T-helper 1 cell (primary cell): ENCODE results near the gene SRPK1.
A peak's percentile ranks its signal among the peaks of the same experiment; 100 is the strongest.

Experiments
- DNase-seq, 5 donors: peaks; one replicate each; pipeline ENCODE4 v3.0.0-alpha.2; 2012 to 2020

The SRPK1 gene

DNA sequence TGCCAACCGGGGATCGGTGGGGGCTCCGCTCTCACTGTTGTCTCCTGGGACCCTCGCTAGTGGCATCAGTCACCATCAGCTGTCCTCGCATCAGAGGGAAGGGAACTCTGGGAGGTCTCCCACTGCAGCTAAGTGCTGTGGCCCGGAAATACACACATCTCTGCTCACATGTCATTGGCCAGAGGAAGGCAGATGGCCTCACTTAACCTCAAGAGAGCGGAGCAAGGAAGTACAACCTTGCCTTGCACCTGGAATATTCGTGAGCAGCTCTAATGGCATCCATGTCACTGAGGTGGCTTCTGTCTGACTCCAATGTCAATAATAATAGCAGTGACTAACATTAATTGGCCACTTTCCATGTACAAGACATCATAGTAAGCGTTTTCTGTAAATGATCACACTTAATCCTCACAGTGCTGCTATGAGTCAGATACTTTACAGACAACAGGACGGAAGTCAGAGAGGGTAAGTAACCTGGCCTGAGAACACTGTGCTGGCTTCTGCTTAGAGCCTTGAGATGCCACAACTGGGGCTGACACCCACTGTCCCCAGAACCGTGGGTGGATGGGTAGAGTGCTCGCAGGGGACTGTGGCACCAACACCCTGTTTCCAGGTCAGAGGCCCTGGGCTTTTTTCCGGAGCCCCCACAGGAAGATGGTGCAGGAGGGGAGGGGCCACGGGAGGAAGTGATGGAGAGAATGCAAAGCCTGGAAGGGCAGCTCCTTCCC is 109.8 kb downstream of the SRPK1 start:
- peak in 1 of 5 donors; percentile 23 for DNase-seq

DNA sequence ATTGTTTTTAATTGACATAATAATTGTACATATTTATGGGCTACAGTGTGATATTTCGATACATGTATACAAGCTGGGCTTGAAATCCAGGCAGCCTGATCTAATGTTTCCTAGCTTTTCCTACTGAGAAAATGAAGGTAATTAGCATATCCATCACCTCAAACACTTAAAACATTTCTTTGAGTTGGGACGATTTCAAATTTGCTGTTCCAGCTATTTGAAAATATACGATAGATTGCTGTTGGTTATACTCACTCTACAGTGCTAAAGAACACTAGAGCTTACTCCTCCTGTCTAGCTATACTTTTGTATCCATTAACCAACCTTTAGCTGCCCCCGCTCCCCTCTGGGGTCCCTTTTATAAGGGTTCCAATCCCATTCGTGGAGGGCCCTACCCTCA is 111.1 kb downstream of the SRPK1 start:
- no peak for DNase-seq

DNA sequence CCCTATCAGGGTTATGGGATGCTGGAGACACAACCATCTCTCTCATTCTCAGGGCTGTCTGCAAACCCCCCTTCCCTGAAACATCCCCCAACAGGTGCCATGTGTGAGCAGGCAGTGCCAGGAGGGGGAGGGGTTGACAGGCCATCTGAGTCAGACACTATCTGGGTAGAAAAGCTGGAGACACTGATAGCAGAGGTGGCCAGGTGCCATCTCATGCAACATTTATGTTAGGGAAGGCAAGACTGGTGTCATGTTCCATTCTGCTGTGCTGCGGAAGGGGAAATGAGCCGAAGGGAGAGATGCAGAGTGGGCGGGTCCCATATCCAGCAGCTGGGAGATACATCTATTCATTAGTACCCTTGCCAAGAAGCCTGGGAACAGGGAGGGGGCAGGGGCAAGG is 112.2 kb downstream of the SRPK1 start:
- DNase-seq: no peak

DNA sequence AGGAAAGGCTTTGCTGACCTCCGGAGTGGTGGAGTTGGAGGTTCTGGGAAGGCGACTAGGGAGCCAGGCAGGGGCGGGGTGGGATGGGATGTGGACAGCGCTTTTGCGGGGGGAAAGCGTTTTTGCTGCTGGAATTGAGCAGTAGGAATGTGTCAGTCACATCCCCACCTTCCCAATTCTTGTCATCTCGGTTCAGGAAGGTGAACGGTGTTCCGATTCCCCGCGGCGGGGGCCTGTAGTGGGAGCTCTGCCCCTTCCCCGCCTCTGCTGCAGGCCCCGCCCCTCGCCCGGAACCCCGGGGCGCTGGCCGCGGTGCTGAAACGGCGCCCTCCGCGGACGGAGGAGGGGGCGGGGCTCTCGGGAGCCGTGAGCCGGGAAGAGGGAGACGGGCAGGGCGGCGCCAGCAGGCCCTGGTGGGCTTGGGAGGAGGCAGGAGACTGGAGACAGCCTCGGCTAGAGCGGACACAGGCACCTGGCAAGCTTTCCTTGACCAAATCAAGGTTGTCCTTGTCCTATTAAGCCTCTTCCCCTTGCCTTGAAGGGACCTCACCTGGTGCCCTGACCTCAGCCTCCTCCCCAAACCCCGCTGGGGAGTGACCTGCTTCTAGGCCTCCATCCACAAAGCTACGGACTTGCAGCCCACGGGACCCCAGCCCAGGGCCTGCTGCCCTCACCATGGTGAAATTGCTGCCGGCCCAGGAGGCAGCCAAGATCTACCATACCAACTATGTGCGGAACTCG is 115.7 kb downstream of the SRPK1 start, which contains the start of gene LHFPL5:
TSS of gene LHFPL5 (plus strand) at position 357 of the 741 bp plus-strand sequence. CDS start at position 676, 319 bp downstream.
- DNase-seq: peak in 3 of 5 donors; percentile 31 to 36 (median 35)

DNA sequence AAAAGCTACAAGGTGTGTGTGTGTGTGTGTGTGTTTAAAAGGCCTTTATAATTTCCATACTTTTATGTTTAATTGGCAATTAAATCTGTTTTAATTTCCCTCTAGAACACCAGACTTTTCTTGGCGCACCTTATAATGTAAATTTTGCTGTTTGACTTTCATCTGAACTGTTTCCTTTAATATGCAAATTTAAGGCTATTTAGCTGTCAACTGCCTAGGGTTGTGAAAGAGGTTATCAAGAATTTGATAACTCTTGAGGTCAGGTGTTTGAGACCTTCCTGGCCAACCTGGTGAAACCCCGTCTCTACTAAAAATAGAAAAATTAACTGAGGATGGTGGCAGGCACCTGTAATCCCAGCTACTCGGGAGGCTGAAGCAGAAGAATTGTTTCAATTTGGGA is 119.8 kb downstream of the SRPK1 start:
- no peak for DNase-seq

DNA sequence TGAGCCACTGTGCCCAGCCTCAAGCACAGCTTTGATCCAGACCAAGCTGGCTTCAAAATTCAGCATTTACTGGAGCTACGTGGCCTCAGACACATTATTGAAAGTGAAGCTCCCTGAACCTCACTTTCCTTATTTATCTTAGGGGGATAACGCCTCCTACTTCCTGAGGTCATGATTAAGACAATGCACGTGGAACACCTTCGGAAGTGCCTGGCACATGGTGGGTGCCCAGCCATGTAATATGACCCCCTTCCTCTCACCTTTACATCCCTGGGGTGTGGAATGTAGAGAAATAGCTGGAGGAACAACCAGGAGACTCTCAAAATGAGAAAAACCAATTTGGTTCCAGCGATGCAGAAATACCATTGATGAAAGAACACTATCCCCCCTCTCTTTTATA is 122.2 kb downstream of the SRPK1 start:
- DNase-seq: no peak

DNA sequence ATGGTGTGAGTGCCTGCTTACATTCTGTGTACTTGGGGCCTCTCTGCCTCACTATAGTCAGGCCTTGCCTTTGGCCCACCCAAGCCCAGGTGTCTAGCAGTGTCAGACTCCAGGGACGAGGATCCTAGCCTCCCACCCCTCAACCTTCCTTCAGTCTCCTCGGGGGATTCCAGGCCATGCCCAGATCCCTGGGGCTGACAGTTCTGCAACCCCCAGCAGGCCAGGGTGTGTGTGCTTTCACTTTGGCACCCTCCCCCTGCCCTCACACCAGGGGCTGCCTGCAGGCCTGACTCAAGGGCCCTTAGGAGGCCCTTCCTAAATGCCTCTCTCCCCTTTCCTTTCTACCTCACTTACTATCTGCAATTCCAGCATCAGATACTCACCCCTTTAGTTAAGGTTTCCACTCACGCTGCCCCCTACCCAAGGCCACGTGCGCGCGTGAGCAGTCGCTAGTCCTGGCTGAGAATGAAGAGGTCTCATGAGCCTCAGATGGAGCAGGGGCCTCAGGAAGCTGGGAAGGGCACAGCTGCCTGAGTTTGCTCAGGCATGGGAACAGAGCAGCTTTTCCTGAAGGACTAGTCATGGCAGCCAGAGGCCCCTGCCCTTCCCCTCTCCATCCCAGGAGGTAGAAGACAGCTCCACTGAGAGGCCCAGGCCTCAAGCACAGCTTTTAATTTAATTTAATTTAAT is 122.9 kb downstream of the SRPK1 start:
- no peak for DNase-seq

DNA sequence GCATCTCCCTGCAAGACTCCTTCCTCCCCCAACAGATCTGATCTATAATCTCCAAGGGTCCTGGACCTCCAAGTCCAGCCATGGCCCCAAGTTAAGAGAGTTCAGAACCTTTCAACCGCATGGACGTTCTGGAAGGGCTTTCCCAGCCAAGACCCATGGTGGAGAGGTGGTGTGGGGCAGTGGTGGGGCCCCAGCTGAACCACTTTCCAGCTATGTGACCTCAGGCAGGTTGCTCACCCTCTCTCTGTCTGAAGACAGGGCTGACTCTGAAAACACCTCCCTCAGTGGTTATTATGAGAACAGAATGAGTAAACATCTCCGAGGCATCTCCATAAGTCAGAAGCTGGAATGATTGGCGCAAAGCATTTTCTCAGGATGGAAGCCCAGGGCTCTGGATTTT is 124.7 kb downstream of the SRPK1 start:
- DNase-seq: no peak

DNA sequence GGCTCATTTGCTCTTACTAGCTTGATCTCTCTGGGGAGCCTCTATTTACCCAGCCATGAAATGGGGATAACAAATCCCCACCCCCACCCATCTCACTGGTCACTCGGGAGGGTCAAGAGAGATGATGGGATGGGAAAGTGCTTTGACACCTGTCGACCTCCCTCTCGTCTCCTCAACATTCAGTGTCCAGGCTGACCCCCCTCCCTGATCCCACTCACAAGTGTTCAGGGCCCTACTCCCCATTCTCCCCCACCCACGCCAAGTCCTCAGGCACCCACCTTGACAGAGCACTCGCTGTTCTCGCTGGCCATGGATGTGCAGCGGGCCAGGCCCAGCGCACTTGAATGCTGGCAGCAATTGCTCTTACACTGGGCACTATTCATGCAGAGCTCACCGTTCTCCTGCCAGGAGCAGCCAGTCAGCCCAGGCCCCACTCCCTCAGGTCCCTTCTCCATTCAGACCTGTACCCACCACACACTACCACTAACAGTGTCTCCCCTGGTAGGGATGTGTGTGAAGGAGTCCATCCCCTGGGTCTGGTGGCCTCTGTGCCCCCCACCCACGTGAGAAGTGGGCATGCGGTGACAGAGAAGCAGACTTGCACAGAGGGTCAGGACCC is 125.3 kb downstream of the SRPK1 start:
- no peak for DNase-seq

DNA sequence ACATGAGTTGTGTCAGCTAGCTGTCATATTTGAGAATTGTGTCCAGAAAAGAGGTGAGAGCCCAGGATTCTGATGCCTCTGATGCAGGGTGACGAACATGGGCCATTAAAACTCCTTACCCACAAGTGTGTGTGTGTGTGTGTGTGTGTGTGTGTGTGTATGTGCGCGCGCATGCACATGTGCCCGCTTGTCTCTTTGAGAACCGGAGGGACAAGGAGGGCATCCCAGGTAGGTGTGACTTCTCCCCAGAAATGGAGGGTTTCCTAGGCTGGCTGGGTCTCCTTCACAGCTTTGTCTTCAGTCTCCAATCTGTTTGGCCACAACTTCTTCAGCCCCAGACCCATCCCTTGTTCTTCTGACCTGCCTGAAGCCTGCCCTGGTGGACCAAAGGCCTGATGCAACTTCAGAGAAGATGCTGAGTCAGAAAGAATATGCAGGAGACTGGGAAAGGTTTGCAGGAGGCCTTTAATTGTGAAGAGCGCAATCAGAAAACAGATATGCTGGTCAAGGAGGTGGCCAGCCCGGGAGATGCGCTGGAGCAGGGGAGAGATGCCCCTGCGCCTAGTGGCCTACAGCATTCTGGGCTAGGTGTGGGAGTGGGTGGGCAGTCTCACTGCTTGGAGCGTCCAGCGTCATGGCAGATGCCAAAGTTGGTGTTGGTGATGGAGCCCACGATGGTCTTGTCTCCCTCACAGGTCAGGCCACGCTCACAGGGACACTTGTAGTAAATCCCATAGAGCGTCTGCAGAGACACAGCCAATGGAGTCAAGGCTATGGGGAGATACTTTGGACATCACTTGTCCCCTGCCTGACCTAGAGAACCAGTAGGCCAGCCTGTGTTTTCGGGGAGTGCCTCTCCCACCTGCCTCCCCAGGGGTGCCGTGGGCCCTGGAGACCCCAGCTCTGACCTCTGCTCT is 126.1 kb downstream of the SRPK1 start:
- no peak for DNase-seq

DNA sequence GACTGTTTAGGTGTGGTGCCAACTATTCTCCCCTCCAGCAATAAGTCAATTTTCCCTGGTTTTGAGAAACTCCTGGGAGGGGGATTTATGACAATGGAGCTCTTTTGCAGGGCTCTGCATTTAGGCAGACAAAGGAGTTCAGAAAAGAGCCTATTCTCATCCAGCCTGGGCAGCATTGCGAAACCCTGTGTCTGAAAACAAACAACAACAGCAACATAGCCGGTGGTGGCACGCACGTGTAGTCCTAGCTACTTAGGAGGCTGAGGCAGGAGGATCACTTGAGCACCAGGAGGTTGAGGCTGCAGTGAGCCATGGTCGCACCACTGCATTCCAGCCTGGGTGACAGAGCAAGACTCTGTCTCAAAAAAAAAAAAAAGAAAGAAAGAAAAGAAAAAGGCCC is 130.2 kb downstream of the SRPK1 start:
- no peak for DNase-seq

DNA sequence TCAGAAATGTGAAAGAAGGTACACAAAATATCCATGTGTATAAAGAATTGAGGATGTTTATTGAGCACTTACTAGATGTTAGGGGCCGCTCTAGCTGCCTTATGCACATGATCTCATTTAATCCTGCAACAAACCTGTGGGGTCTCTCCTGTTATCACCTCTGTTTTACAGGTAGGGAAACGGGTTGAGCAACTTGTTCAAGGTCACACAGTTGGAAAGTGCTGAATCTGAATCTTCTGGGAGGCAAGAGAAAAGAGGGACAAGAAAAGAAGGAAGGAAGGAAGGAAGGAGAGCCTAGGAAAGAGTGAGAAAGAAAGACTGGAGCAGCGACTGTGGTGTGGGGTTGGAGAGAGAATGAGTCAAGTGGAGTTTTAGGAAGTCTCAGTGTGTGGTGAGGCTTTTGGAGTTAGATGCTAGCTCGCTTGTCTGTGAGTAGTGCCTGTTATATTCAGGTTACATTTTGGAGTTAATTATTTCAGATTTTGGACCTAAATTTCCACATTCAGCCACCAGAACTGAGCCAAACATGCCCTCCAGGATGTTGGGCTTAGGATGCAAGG is 132.4 kb downstream of the SRPK1 start:
- DNase-seq: no peak

DNA sequence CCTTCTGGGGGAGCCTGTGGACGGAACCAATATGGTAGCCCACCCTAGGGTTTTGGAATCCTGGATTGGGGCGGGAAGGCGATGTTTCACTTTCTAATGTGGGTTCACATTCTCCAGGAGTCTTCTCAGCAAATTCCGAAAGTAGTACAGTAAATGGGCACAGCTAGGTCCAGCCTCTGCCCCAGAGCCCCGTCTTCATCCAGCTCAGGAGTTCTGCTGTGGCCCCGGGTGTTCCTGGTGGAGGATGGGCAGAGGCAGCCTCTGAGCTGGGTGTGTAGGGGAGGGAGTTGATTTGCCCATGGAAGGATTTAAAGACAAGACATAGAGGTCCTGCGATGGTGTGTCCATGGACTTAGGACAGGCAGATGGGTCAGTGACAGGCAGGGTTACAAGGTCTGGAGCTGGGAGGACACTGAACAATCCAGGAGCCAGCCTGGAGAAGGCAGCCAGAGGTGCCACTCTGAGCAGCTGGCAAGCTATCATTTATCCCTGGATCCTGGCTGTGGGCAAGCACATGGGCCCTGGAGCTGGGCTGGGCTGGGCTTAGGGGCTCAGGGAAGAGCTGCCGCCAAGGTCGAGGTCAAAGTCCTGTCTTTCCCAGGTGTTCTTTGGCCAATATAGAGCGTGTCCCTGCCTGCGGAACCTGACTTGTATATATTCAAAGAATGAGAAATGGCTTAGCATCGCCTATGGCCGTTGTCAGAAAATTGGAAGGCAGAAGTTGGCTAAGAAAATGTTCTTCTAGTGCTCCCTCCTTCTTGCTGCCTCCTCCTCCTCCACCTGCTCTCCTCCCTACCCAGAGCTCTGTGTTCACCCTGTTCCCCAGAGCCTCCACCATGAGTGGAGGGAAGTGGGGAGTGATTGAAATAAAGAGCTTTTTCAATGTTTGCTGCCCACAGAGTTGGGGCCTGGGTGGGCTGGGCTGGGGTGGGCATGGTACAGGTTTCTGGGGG is 133.4 kb downstream of the SRPK1 start:
- DNase-seq: no peak

DNA sequence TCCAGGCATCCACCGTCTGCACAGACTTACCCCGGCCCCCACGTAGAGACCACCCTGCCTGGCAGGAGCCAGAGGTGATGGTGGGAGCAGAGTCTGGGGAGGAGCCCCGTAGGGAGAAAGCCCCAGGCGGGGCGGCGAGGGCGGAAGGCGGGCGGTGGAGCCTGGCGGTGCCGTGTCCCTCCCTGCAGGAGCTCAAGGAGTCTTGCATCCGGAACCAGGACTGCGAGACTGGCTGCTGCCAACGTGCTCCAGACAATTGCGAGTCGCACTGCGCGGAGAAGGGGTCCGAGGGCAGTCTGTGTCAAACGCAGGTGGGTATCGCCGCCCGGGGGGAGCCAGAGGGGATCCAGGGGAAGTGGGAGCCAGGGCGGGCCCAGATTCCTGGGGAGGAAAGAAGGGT is 134.1 kb downstream of the SRPK1 start:
- no peak for DNase-seq

DNA sequence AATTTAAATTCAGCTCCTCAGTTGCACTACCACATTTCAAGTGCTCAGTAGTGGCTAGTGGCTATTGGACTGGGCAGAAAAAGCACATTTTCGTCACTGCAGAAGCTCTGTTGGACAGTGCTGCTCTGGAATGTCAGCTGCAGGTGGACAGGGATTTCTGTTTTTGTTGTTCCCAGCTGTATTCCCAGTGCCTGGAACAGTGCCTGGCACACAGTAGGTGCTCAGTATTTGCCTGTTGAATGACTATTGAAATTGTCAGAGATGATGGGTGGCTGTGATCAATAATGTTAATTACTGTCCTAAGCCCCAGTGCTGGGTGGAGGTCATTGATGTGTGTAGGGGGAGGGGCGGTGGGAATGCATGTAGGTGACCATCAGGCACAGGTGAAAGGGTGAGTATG is 134.6 kb downstream of the SRPK1 start:
- DNase-seq: no peak

DNA sequence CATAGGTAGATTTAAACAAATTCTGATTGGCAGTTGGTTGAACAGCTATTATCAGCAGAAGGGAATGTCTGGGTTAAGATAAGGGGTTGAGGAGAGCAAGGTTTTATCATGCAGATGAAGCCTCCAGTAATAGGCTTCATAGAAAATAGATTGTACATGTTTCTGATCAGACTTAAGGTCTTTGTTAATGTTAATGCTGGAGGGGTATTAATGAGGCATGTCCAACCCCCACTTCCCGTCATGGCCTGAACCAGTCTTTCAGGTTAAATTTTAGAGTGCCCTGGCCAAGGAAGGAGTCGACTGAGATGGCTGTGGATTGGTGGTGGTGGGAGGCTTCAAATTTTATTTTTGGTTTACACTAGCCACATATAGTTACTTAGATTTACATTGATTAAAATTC is 136.7 kb downstream of the SRPK1 start:
- no peak for DNase-seq
